HG03135 (cell line): ENCODE results near the gene BTNL2.
"Not testable (repeated sequence)": the region's sequence is repeated elsewhere in the genome, so short reads cannot be mapped to it uniquely, and the experiment has no call there.

Source experiments
- ATAC-seq: cut with Tn5 transposase; IDR thresholded peaks from one replicate; pipeline ENCODE4 v1.9.1; 2021; ENCODE audit warnings: mild to moderate bottlenecking, moderate library complexity; ENCODE audit not compliant: unreplicated experiment

The BTNL2 gene

DNA sequence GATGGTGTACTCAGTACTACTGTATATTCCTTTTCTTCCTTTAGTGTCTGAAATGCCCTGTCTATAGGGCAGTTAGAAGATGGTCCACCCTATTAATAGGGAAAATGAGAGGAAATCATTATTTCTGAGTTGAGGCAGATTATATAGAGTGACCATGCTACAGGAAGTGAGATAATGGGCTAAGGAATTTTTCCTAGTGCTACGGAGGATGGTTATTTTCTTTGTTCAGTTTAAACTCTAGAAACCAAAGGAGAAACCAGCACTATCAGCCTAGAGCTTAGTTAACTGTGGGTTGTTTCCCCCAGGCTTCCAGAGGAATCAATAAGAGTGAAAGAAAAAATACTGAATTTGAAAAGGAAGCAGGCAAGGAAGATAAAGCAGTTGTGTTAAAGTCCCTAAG, 35.8 kb downstream of the BTNL2 start:
- no peak for ATAC-seq

- ATAC-seq: no peak
These were observed 36.5 kb downstream of the BTNL2 start for GRCh38 chr6:32370505-32370904.

- no peak for ATAC-seq
These were observed 37.3 kb downstream of the BTNL2 start for GRCh38 chr6:32369660-32370059.

GRCh38 chr6:32367644-32368043, 39.3 kb downstream of the BTNL2 start:
- no peak for ATAC-seq

- ATAC-seq: not testable (repeated sequence)
These were observed 47.8 kb downstream of the BTNL2 start for GRCh38 chr6:32359225-32359624.

- ATAC-seq: not testable (repeated sequence)
These were observed 48.4 kb downstream of the BTNL2 start for GRCh38 chr6:32358548-32358947.

- no peak for ATAC-seq
These were observed 52.0 kb downstream of the BTNL2 start for GRCh38 chr6:32355018-32355417.

- ATAC-seq: no peak
These were observed 53.6 kb downstream of the BTNL2 start for GRCh38 chr6:32353348-32353747.
